Body of pancreas (tissue), 4 donors: ENCODE data around the gene DYRK1A.

ENCODE experiments used
- CTCF ChIP-seq, 7 experiments: fragments of 450-650 bp in 4 of 7; fragments of 200-600 bp in 3 of 7; sonication (generic) in 3 of 7; IDR thresholded peaks; one replicate each; pipeline ENCODE4 v1.5.1; 2016 to 2019; ENCODE audit warnings: antibody characterized with exemption in 7 of 7
- POLR2A ChIP-seq, 3 donors: fragments of 450-650 bp; IDR thresholded peaks; one replicate each; pipeline ENCODE4 v1.6.1; 2016; ENCODE audit warnings: antibody characterized with exemption in 3 of 3, mild to moderate bottlenecking in 2 of 3

- TF ChIP-seq POLR2A (IDR thresholded peaks at IDR 0.05) (no peak), CTCF (IDR thresholded peaks at IDR 0.05) (no peak)
Observed at GRCh38 chr21:37538971-37539590, 172.5 kb downstream of the DYRK1A start.
